Measurements from ENCODE around the gene OGFR. TPM values are rescaled to one million over a fixed set of nuclear protein-coding genes. Genes with fewer than 3 reads are reported as not detected.

OGFR gene
- total RNA-seq, 1 donor from 2014 or later = 52.7 TPM

GRCh38 chr20:62768551-62769287 is 35.9 kb upstream of the OGFR start:
- DNase-seq (ENCODE audit: low spot score) (no peak), ATAC-seq (no peak)
- intact Hi-C loops (cut with DNase I) = no loop called here

GRCh38 chr20:62769346-62770071 is 35.1 kb upstream of the OGFR start:
- intact Hi-C loops (cut with DNase I) = no loop called here
- ATAC-seq (no peak), DNase-seq (ENCODE audit: low spot score) (no peak)

GRCh38 chr20:62770111-62770910 is 34.3 kb upstream of the OGFR start:
- ATAC-seq (no peak), DNase-seq (ENCODE audit: low spot score) (no peak)
- intact Hi-C loops (cut with DNase I) = no loop called here

DNA sequence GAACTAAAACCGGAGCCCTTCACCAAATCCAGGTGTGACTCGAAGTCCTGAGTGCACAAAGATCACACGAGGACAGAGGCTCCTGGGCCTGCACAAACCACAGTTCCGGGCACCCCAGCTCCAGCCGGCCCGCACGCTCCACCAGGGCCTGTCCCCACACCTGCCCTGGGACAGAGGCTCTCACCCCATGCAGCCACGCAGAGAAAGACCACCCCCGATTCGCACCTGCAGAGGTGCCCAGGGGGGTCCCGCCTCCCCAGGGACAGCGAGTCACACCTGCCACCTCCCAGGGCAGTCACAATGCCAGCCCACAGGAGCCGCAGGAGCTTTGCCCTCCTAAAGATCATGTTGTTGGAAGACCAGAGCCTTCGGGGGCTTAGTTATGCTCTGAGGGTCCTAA is 33.7 kb upstream of the OGFR start:
- ATAC-seq = no peak
- intact Hi-C loops (cut with DNase I) = no loop called here

GRCh38 chr20:62771396-62772102 is 33.1 kb upstream of the OGFR start:
- no peak for DNase-seq (ENCODE audit: low spot score)
- intact Hi-C loops (cut with DNase I) = no loop called here
- ATAC-seq = no peak

More for the DNA sequence above, 33.7 kb upstream of the OGFR start:
- DNase-seq (ENCODE audit: low spot score) = no peak

DNA sequence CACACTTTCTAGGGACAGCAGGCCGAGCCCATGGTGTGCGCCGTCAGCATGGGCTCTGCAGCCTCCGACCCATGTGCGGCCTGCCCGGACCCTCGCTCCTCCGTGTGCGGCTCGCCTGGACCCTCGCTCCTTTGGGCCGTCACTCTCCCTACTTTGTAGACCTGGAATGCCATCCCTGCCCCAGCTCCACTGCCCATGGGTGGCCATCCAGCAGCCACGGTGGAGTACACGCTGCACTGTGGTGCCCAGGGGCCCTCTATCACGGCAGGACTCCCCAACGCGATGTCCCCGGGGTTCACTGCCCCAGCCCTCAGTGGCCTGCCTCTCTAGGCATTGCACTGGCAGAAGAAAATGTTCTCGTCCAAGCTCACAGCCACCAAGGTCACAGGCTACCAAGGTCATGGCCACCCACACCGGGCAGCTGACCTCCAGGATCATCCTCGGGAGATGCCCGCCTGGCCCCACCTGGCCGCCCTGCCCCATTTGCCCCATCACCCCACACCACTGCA is 32.5 kb upstream of the OGFR start:
- DNase-seq (ENCODE audit: low spot score) (no peak), ATAC-seq (no peak)
- intact Hi-C loops (cut with DNase I) = no loop called here

GRCh38 chr20:62772619-62772989 is 32.0 kb upstream of the OGFR start:
- DNase-seq (ENCODE audit: low spot score) = no peak
- no peak for ATAC-seq
- intact Hi-C loops (cut with DNase I) = no loop called here

GRCh38 chr20:62772990-62773844 is 31.4 kb upstream of the OGFR start:
- intact Hi-C loops (cut with DNase I) = no loop called here
- peak; percentile 14 for ATAC-seq
- DNase-seq (ENCODE audit: low spot score) = no peak

- DNase-seq (ENCODE audit: low spot score) (no peak), ATAC-seq (no peak)
- intact Hi-C loops (cut with DNase I) = no loop called here
Measured at GRCh38 chr20:62773845-62774714, 30.6 kb upstream of the OGFR start.

DNA sequence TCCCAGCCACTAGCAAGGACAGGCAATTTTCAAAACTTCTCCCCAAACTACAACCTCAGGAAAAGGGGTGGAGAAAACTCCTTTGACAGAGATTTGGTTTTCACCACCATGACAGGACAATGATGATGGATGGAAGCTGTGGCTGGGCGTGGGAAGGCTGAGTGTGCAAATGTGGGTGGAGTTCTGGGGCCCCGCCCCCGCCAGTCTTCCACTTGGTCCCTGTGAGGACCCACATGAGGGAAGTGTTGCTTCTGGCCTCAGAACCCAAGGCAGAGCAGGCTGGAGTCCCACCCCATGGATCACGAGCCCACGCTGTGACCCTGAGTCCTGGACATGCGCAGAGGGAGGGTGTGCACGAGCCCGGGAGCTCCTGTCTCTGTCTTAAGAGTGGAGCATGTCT is 29.9 kb upstream of the OGFR start:
- ATAC-seq = no peak
- DNase-seq (ENCODE audit: low spot score) = no peak
- intact Hi-C loops (cut with DNase I) = no loop called here

DNA sequence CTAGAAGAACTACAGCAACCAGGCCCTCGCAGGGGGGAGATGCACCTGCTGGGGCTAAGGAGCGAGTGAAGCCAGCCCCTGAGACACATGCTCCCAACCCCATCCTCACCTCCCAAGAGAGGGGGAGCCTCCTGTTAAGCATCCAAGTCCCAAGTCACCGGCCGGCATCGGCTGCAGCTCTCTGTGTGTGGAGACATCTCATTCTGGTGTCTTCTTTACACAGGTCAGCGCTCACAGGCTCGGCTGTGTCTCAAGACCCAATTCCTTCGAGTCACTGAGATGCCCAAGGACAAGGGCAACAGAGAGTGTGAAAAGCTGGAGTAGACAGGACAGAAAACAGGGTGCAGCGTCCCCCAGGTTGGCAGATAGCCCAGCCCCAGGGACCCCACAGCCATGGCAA is 29.4 kb upstream of the OGFR start:
- DNase-seq (ENCODE audit: low spot score) = no peak
- ATAC-seq = no peak
- intact Hi-C loops (cut with DNase I) = no loop called here

DNA sequence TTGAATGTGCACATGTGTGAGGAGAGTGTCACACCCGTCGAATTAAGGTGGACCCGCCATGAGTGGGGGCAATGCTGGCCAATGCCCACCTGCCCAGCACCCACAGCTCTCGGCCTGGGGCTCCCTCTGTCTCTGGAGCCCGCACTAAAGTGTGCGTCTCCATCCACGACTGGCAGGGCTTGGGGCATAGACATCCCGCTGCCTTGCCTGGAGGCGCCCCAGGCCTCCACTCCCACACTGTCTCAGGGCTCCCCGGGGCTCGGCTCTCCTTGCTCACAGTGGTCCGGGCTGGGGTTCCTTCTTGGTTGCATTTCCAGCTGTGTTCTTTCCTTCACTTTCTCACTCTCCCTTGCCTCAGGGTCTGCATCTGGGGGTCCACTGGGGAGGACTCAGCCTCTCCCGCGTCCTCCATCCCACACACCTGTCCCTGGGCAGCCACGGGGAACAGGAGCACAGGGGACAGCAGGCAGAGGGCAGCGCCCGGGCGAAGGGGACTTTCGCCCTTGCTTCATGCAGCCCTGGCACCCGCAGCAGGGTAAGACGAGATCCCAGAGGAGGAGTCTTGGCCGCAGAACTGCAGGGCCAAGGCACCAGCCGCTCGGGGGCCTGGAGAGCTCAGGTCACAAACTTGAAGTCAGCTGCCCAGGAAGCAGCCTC is 28.5 kb upstream of the OGFR start:
- no peak for DNase-seq (ENCODE audit: low spot score)
- intact Hi-C loops (cut with DNase I) = no loop called here
- ATAC-seq = no peak

GRCh38 chr20:62776692-62777527 is 27.7 kb upstream of the OGFR start:
- ATAC-seq (no peak), DNase-seq (ENCODE audit: low spot score) (no peak)
- intact Hi-C loops (cut with DNase I) = no loop called here

DNA sequence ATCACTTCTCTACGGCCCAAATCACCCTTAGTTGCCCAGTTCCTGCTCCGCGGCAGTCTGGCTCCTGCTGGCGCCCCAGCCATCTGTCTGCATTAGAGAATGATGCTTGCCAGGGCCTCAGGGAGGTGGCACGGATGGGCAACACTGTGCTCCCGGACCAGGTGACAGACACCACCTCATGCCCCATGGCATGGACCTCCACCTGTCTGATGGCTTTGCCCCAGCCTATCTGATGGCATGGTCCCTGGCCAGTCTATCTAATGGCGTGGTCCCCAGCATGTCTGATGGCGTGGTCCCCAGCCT is 27.2 kb upstream of the OGFR start:
- intact Hi-C loops (cut with DNase I) = no loop called here
- no peak for DNase-seq (ENCODE audit: low spot score)
- ATAC-seq = no peak

- intact Hi-C loops (cut with DNase I) = no loop called here
- DNase-seq (ENCODE audit: low spot score) = no peak
- ATAC-seq = no peak
Measured at GRCh38 chr20:62778058-62778457, 26.6 kb upstream of the OGFR start.

Data from sciatic nerve (tissue), 2 donors.